CD4-positive, alpha-beta T cell (primary cell): ENCODE data around the gene SUGT1. TPM values are rescaled to one million over a fixed set of nuclear protein-coding genes. Genes with fewer than 3 reads are reported as not detected.

Experiments
- ATAC-seq: fragments of 200-7000 bp; cut with Tn5 transposase; one replicate; pipeline ENCODE4 v1.10.0; 2022; ENCODE audit warnings: mild to moderate bottlenecking; ENCODE audit not compliant: poor library complexity
- CTCF ChIA-PET: fragments of 350-600 bp; sonication (Branson Sonifier 250); formaldehyde crosslinking; loops from one replicate; lab custom pipeline; 2021; ENCODE audit warnings: antibody characterized with exemption, inconsistent platforms; lab: Charles Lee
- POLR2A ChIA-PET: fragments of 350-600 bp; sonication (Branson Sonifier 250); formaldehyde crosslinking; loops from one replicate; lab custom pipeline; 2021; ENCODE audit warnings: antibody characterized with exemption, inconsistent platforms; lab: Charles Lee
- DNase-seq, 14 experiments: peaks; one replicate each; pipeline ENCODE4 v3.0.0-alpha.2; 2013 to 2020; ENCODE audit warnings: mixed read lengths in 2 of 14
- H3K27ac ChIP-seq, 2 donors: one replicate each; pipeline versions ENCODE4 v1.5.1 to v1.7.0; 2013; ENCODE audit warnings: low read length in 2 of 2, low read depth in 1 of 2, mild to moderate bottlenecking in 1 of 2
- H3K27me3 ChIP-seq, 2 experiments: 1 replicate in 1 of 2; 2 replicates in 1 of 2; pipeline versions ENCODE4 v1.6.1 to v1.7.0; 2013; ENCODE audit warnings: low read length in 2 of 2, control low read depth in 1 of 2, mild to moderate bottlenecking in 1 of 2, moderate library complexity in 1 of 2; ENCODE audit not compliant: insufficient read depth in 2 of 2, control insufficient read depth in 1 of 2
- H3K36me3 ChIP-seq: one replicate; pipeline ENCODE4 v1.6.1; 2013; ENCODE audit warnings: low read length, control low read depth; ENCODE audit not compliant: insufficient read depth
- H3K4me1 ChIP-seq: one replicate; pipeline ENCODE4 v1.6.1; 2013; ENCODE audit warnings: low read length, control low read depth; ENCODE audit not compliant: insufficient read depth
- H3K4me3 ChIP-seq: one replicate; pipeline ENCODE4 v1.5.1; 2013; ENCODE audit warnings: mild to moderate bottlenecking, low read length, moderate library complexity
- H3K9me3 ChIP-seq, 2 experiments: 1 replicate in 1 of 2; 2 replicates in 1 of 2; pipeline versions ENCODE4 v1.6.1 to v1.7.0; 2013; ENCODE audit warnings: low read length in 2 of 2, mild to moderate bottlenecking in 2 of 2, control low read depth in 1 of 2, moderate library complexity in 1 of 2; ENCODE audit not compliant: control insufficient read depth in 1 of 2, insufficient read depth in 1 of 2
- H3K27ac Mint-ChIP-seq: one replicate; pipeline ENCODE4 v1.8.0; 2020; ENCODE audit warnings: mixed read lengths
- H3K27me3 Mint-ChIP-seq: one replicate; pipeline ENCODE4 v1.8.0; 2021; ENCODE audit warnings: mixed read lengths
- H3K36me3 Mint-ChIP-seq: one replicate; pipeline ENCODE4 v1.8.0; 2021; ENCODE audit warnings: low read depth, mixed read lengths
- H3K4me1 Mint-ChIP-seq: one replicate; pipeline ENCODE4 v1.8.0; 2021; ENCODE audit warnings: low read depth, mixed read lengths
- H3K4me3 Mint-ChIP-seq: one replicate; pipeline ENCODE4 v1.8.0; 2020; ENCODE audit warnings: mild to moderate bottlenecking, mixed read lengths
- H3K9me3 Mint-ChIP-seq: one replicate; pipeline ENCODE4 v1.8.0; 2020; ENCODE audit warnings: mixed read lengths
- CTCF ChIP-seq: fragments of 200-600 bp; IDR thresholded peaks from one replicate; pipeline ENCODE4 v1.8.0; 2022; ENCODE audit warnings: antibody characterized with exemption, mild to moderate bottlenecking
- intact Hi-C, 2 experiments: fragments of 100-400 bp; cut with DNase I in 1 of 2; cut with micrococcal nuclease in 1 of 2; formaldehyde crosslinking; loops; one replicate each; pipeline versions ENCODE4 v1.15.1 to v1.9.0; 2023 to 2025; cut with DNase I, micrococcal nuclease
- total RNA-seq, 174 experiments: library from RNA in 2 of 174; stranded (reverse) in 2 of 174; gene quantifications; one replicate each; pipeline ENCODE4 v1.2.3 and lab custom pipeline; 2021 to 2026

SUGT1 gene
- total RNA-seq, 2 experiments from 2014 or later = 18.5 to 20.1 TPM

GRCh38 chr13:52746141-52746540, 93.5 kb downstream of the SUGT1 start:
- H3K27me3 Mint-ChIP-seq = peaks cover 68% of the 10 kb centered on the region
- no peaks in the 10 kb centered on the region for H3K4me1 Mint-ChIP-seq
- Histone ChIP-seq H3K4me1 (no peaks in the 10 kb centered on the region), H3K4me3 (no peak overlapping the region), H3K36me3 (no peaks in the 10 kb centered on the region), H3K9me3 (no peaks in the 10 kb centered on the region), H3K27ac (no peak overlapping the region), H3K27me3 (peaks cover 13 to 14% of the 10 kb centered on the region in 2 experiments)
- no peaks in the 10 kb centered on the region for H3K36me3 Mint-ChIP-seq
- no peak for TF ChIP-seq CTCF
- H3K4me3 Mint-ChIP-seq = no peak overlapping the region
- H3K27ac Mint-ChIP-seq = no peak overlapping the region
- no peak for ATAC-seq
- intact Hi-C loops = no loop called here
- peaks cover 3% of the 10 kb centered on the region for H3K9me3 Mint-ChIP-seq
- DNase-seq = no peak
- CTCF ChIA-PET = no interaction called here
- POLR2A ChIA-PET = no interaction called here

GRCh38 chr13:52749419-52749818, 96.8 kb downstream of the SUGT1 start:
- no peak for TF ChIP-seq CTCF
- H3K27ac ChIP-seq = no peak overlapping the region
- intact Hi-C loops = no loop called here
- Mint-ChIP-seq H3K36me3 (no peaks in the 10 kb centered on the region), H3K4me1 (no peaks in the 10 kb centered on the region), H3K27me3 (peaks cover 48% of the 10 kb centered on the region), H3K27ac (no peak overlapping the region), H3K9me3 (no peaks in the 10 kb centered on the region), H3K4me3 (no peak overlapping the region)
- ChIA-PET CTCF (no interaction called here), POLR2A (no interaction called here)
- no peaks in the 10 kb centered on the region for H3K9me3 ChIP-seq
- no peak for ATAC-seq
- H3K4me3 ChIP-seq = no peak overlapping the region
- peaks cover 5 to 11% of the 10 kb centered on the region in 2 experiments for H3K27me3 ChIP-seq
- H3K36me3 ChIP-seq = no peaks in the 10 kb centered on the region
- DNase-seq = no peak
- H3K4me1 ChIP-seq = no peaks in the 10 kb centered on the region

Other genes starting within 250 kb of the SUGT1 start
- under 1 TPM; 0.53 to 0.60 TPM for gene THSD1, start 246.7 kb upstream of the SUGT1 start, total RNA-seq
- gene VPS36, start 202.2 kb upstream of the SUGT1 start, total RNA-seq = 10 to 100 TPM; 29.9 to 31.0 TPM
- 10 to 100 TPM; 68.1 to 70.2 TPM for gene CKAP2, start 197.4 kb upstream of the SUGT1 start, total RNA-seq
- 10 to 100 TPM; 15.5 to 17.1 TPM for gene HNRNPA1L2, start 10.4 kb upstream of the SUGT1 start, total RNA-seq
- gene CNMD, start 87.0 kb downstream of the SUGT1 start, total RNA-seq = not detected
- gene PCDH8, start 195.8 kb downstream of the SUGT1 start, total RNA-seq = not detected